Fibroblast of peridontal ligament (primary cell): ENCODE data around the gene ZNF469.

ENCODE experiments used
- DNase-seq: peaks from one replicate; pipeline ENCODE4 v3.0.0-alpha.2; 2010; ENCODE audit errors: extremely low read depth

Gene ZNF469

GRCh38 chr16:88382491-88383400 is at the start of gene ZNF469:
TSS of gene ZNF469 (plus strand) at chr16:88382959. CDS start at chr16:88427471, 44,512 bp downstream.
- DNase-seq = peak; percentile 33

GRCh38 chr16:88333848-88334777 is 48.6 kb upstream of the ZNF469 start:
- DNase-seq = no peak

GRCh38 chr16:88334778-88335720 is 47.7 kb upstream of the ZNF469 start:
- DNase-seq = no peak

GRCh38 chr16:88337021-88337420 is 45.7 kb upstream of the ZNF469 start:
- no peak for DNase-seq

- DNase-seq = no peak
Measured at GRCh38 chr16:88337538-88337937, 45.2 kb upstream of the ZNF469 start.

- no peak for DNase-seq
Measured at GRCh38 chr16:88338111-88338510, 44.6 kb upstream of the ZNF469 start.

- no peak for DNase-seq
Measured at GRCh38 chr16:88338896-88339295, 43.9 kb upstream of the ZNF469 start.

- DNase-seq = no peak
Measured at GRCh38 chr16:88339930-88340754, 42.6 kb upstream of the ZNF469 start.

GRCh38 chr16:88340755-88341150 is 42.0 kb upstream of the ZNF469 start:
- no peak for DNase-seq

GRCh38 chr16:88341551-88342290 is 41.0 kb upstream of the ZNF469 start:
- DNase-seq = no peak

GRCh38 chr16:88342491-88342890 is 40.3 kb upstream of the ZNF469 start:
- DNase-seq = no peak

- DNase-seq = no peak
Measured at GRCh38 chr16:88343271-88343791, 39.4 kb upstream of the ZNF469 start.

GRCh38 chr16:88344411-88345030 is 38.2 kb upstream of the ZNF469 start:
- DNase-seq = no peak

GRCh38 chr16:88345031-88345720 is 37.6 kb upstream of the ZNF469 start:
- DNase-seq = no peak

- DNase-seq = no peak
Measured at GRCh38 chr16:88345721-88346560, 36.8 kb upstream of the ZNF469 start.

GRCh38 chr16:88346680-88347505 is 35.9 kb upstream of the ZNF469 start:
- no peak for DNase-seq
